Stimulated activated CD8-positive, alpha-beta memory T cell treated with anti-CD3 and anti-CD28 coated beads, Interleukin-4, amount 100 ng/mL, for 4 hours (primary cell): Measurements from ENCODE around the gene TPGS1.

ENCODE experiments used
- DNase-seq, 2 donors: peaks; one replicate each; pipeline ENCODE4 v3.0.0-alpha.2; 2020; ENCODE audit warnings: low read depth in 2 of 2, low spot score in 1 of 2

The TPGS1 gene

DNA sequence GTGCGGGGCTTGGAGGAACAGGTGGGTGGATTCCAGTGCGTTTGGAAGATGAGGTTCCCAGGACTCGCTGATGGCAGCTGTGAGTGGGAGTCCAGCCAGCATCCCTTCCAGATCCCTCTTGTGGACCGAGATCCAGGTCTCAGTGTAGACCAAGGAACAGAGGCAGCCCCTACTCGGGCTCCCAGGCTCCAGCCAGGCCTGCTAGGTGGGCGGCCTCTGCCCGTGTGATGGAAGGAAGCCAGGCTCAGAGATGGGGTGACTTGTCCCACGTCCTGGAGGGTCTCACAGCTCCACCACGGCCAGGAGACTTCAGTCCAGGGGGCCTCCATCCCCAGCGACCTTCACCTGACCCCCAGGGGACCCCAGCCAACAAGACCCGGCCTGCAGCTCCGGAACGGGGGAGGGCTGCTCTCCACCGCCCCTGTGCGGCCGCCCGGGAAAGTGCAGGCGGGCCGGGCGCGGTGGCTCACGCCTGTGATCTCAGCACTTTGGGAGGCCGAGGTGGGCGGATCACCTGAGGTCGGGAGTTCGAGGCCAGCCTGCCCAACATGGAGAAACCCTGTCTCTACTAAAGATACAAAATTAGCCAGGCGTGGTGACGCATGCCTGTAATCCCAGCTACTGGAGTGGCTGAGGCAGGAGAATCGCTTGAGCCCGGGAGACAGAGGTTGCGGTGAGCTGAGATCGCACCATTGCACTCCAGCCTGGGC is 11.7 kb upstream of the TPGS1 start:
- no peak for DNase-seq

DNA sequence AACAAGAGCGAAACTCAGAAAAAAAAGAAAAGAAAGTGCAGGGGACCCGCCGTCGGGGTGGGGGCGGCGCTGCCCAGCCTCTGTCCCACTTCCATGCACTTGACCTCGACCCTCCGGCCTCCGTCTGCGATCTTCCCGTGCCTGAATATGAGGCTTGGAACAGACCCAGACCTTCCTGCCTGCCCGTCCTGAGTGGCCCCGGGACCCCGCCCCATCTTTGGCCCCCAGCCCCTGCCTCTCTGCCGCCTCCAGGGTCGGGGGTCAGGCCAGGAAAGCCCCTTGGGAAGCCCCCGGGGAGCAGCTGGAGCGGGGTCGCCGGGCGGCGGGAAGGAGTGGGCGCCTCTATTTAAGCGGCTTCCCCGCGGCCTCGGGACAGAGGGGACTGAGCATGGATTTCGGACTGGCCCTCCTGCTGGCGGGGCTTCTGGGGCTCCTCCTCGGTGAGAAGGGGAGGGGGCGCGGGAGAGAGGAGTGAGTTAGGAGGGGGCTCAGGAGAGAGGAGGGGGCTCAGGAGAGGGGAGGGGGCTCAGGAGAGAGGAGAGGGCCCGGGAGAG is 11.1 kb upstream of the TPGS1 start, which contains the start of gene MADCAM1:
Gene MADCAM1 (plus strand): TSS at position 375 of the 554 bp plus-strand sequence. CDS start 14 bp downstream, at position 389.
- DNase-seq: no peak

DNA sequence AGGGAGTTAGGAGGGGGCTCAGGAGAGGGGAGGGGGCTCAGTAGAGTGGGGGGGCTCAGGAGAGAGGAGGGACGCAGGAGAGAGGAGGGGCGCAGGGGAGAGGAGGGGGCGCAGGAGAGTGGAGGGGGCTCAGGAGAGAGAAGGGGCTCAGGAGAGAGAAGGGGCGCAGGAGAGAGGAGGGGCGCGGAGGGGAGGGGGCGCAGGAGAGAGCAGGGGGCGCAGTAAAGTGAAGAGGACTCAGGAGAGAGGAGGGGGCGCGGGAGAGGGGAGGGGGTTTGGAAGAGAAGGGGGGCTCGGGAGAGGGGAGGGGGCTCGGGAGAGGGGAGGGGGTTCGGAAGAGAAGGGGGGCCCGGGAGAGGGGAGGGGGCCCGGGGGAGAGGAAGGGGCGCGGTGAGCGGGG is 10.3 kb upstream of the TPGS1 start:
- DNase-seq: no peak

DNA sequence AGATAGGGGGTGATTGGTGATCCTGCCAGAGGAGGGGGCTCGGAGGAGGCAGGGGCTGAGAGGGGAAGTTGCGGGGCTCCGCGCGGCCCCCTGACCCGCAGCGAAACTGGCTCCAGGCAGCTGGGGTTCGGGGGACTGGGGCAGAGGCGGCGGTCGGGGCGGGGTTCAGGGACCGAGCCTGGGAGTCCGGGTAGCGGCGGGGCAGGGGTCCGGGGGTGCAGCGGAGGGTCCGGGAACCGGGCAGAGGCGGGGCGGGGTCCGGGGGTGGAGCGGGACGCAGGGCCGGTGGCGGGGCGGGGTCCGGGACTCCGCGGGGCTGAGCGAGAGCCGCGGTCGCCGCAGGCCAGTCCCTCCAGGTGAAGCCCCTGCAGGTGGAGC is 9.8 kb upstream of the TPGS1 start:
- no peak for DNase-seq

DNA sequence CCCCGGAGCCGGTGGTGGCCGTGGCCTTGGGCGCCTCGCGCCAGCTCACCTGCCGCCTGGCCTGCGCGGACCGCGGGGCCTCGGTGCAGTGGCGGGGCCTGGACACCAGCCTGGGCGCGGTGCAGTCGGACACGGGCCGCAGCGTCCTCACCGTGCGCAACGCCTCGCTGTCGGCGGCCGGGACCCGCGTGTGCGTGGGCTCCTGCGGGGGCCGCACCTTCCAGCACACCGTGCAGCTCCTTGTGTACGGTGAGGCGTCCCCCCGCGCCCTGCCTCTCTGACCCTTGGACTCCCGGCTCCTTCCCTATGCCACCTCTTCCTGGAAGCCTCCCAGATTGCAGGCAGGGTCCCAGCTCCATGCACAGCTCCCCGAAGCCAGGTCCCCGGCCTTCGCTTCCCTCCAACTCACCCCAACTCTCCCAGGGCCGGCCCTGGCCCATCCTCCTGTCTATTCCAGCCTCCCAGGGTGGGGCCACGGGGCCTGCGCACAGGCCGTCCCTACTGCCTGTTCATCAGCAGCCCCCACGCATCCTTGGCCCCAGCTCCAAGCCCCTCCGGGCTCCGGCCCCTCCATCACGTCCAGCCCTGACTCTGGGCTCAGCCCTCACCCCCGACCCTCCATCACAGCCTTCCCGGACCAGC is 9.3 kb upstream of the TPGS1 start:
- no peak for DNase-seq

DNA sequence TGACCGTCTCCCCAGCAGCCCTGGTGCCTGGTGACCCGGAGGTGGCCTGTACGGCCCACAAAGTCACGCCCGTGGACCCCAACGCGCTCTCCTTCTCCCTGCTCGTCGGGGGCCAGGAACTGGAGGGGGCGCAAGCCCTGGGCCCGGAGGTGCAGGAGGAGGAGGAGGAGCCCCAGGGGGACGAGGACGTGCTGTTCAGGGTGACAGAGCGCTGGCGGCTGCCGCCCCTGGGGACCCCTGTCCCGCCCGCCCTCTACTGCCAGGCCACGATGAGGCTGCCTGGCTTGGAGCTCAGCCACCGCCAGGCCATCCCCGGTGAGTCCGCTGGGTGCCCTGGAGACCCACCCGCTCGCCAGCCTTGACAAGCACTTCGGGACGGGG is 8.8 kb upstream of the TPGS1 start:
- no peak for DNase-seq

DNA sequence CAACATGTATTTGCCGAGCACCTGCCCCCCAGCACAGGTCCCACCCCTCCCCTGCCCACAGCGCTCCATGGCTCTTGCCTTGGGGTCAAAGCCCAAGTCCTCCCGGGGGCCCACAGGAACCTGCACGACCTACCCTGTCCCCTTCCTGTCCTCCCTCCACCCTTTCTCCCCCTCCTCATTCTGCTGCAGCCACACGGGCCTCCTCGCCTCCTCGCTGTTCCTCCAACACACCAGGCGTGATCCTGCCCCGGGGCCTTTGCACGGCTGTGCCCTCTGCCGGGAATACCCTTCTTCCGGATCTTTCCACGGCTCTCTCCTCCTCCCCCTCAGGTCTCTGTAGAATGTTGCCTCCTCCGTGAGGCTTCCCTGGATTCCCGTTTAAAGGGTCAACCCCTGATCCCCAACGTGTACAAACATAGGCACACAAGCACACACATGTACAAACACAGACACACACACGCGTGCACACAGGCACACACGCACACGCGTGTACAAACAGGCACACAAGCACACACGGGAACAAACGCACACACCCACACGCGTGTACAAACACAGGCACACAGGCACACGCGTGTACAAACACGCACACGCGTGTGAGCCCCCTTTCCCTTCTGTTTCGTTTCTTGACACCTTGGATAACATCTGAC is 8.2 kb upstream of the TPGS1 start:
- no peak for DNase-seq

DNA sequence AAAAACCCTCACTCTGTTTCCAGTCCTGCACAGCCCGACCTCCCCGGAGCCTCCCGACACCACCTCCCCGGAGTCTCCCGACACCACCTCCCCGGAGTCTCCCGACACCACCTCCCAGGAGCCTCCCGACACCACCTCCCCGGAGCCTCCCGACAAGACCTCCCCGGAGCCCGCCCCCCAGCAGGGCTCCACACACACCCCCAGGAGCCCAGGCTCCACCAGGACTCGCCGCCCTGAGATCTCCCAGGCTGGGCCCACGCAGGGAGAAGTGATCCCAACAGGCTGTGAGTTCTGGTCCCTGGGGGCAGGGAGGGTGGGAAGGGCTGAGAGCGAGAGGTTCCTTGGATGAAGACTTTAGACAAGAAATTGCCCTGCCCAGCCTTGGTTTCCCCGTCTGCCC is 5.7 kb upstream of the TPGS1 start:
- no peak for DNase-seq

DNA sequence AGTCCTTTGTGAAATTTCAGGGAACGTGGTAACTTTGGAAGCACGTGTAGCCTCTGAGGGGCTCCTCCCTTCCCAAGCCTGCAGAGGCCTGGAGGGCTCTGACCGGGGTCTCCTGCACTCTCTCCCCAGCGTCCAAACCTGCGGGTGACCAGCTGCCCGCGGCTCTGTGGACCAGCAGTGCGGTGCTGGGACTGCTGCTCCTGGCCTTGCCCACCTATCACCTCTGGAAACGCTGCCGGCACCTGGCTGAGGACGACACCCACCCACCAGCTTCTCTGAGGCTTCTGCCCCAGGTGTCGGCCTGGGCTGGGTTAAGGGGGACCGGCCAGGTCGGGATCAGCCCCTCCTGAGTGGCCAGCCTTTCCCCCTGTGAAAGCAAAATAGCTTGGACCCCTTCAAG is 2.7 kb upstream of the TPGS1 start:
- DNase-seq: no peak

DNA sequence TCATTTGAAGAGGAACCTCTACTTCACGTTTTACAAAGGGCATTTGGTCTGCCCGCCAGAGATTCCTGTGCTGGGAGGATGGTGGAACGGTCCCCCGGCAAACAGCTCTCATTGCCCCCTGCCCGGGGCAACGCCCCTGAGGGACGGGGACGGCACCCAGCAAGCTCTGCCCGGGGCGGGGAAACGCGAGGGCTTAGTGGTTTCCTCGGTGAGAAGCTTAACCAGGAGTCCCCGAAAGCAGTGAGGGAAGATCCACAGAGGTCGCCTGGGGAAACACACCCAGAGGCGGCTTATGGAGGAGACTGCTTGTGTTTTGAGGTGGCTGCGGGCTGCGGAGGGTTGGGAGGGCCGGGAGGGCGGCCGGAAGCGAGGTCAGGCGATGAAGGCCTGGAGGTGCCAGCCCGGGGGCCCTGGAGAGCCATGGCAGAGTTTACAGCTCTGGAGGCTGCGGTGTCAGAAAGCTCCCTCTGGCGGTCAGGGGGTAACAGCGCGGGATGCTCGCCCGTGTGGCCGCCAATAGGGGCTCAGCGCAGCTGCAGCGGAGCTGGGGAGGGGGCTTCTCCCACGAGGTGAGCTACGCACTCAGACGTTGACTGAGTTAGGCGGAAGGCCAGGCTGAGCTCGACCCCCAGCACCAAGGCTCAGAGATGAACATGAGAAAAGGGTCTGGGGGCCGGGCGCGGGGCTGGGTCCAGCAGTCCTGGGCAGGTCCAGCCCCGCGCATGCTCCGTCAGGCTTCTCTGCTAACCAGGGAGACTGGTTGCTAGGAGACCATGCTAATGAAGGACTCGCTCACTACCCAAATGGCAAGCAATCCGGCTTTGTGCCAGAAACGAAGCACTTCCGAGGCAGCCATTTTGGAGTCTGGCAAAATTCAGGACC is 652 bp upstream of the TPGS1 start:
- peak; percentile 85 to 88 for DNase-seq

DNA sequence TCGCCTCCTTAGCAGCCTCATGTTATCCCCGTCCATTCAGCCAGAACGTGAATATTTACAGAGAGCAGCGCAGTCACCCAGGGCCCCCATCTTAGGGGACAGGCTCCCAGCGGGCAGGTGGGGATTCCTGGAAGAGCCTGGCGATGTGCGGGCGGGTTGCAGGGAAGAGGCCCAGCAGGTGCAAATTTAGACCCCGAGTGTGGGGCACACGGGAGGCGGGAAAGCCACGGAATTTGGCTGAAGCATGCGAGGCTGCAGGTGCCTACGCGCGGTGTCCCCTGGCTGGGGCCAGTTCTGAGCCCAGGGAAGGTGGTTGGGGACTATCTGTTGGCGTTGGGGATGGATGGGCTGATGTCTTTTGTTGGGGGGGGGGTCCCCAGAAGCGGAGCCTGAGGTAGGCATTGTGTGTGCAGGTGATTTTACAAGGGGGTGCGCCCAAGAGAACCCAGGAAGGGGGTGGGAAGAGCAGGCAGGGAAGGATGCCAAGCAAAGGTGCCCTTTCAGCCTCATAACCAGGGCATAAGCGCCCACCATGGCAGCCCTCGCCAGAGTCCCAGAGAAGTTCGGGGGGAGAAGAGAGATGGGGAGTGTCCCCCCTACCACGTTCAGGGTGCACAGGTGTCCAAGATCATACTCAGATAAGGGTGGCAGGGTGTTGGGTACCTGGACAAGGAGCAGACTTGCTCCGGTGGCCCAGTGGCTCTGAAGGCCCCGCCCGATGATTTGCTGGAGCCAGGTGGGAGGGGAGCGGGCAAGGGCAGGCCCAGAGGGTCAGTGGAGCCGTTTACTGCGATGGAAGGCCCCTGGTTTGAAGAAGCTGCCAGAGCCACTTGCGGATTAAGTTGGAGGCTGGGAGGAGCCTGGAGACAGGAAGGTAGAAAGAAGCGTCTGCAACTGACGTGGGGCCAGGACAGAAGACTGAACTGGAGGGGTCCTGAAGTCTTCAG is 1.2 kb downstream of the TPGS1 start:
- no peak for DNase-seq

DNA sequence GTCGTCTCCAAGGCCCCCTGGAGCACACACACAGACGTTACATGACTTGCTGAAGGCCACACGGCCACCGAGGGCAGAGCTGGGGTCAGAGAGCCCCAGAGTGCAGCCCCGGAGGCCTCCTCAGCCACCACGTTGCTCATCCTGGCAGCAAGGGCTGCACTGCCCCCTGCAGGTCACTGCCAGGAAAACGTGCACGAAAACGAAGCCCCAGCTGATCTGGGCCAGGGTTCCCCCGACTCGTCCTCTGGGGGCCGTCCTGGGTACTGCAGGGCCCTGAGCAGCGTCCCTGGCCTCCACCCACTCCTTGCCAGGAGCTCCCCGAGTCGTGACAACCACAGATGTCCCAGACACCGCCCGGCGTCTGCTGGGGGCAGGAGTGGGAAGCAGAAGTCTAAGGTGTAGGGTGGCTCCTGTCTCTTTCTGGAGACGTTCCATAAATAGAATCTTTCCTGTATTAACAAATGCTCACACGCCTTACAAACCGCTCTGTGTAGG is 3.4 kb downstream of the TPGS1 start:
- DNase-seq: peak; percentile 81 to 83

DNA sequence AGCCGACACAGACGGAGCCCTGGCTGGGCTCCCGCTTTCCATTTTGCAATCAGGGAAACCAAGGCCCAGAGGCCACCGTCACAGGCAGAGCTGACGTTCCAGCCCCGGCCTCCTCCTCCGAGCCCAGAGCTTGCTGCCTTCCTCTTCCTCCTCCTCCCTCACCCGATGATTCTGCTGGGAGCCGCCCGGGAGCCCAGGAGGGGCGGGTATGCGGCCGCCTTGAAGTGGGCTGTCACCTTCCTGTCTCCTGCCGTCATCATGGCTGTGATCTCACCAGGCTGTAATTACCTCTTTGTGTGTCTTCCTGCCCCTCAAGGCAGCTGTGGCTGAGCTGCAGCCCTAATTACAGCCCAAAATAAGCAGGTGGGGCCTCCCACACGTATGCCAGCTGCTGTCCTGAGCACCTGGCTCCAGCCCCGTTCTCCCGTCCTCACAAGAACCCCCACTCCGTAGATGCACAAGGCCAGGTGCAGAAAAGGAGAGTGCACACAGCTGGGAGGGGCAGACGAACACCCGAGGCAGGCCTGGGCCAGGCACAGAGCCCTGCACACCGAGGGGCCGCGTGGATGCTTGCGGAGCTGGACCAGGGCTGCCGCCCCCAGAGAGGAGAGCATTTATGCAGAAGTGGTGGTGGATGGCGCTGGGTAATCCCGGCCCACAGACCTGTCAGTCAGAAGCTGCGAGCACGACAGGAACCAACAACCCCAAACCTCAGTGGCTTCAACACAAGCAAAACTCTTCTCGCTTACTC is 4.0 kb downstream of the TPGS1 start:
- DNase-seq: peak in 1 of 2 donors; percentile 67

DNA sequence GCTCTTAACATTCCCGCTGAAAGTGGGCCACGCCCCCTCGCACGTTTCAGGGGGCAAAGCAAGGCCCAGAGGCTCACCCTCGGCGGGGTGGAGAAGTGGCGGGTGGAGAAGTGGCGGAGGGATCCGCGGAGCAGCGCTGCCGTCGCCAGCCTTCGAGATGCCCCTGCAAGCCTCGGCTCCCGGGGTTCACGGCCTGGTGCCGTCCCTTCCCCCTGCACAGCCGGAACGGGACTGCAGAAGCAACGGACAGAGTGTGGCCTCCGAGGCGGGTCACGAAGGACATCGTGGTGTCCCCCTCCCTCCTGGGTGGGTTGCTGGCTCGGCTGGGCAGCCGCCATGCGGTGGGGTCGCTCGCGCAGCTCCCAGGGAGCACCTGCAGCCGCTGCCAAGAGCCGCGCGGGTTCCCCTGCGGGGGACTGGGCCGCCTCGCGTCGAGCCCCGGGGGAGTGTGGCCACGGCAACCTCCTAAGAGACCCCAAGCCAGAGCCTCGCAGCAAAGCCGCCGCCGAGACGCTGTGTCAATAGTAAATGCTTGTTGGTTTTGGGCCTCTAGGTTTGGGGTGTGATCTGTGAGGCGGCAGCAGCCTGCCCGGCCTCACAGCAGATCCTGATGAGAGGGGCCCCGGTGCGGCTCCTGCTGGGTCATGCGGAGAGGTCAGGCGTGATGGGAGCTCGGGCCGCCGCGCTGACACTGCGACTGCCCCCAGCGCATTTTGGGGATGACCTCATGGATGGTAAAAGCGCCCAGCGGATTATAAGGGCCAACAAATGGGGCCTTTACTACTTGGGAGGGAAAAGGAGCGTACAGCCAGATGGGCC is 5.5 kb downstream of the TPGS1 start:
- no peak for DNase-seq

DNA sequence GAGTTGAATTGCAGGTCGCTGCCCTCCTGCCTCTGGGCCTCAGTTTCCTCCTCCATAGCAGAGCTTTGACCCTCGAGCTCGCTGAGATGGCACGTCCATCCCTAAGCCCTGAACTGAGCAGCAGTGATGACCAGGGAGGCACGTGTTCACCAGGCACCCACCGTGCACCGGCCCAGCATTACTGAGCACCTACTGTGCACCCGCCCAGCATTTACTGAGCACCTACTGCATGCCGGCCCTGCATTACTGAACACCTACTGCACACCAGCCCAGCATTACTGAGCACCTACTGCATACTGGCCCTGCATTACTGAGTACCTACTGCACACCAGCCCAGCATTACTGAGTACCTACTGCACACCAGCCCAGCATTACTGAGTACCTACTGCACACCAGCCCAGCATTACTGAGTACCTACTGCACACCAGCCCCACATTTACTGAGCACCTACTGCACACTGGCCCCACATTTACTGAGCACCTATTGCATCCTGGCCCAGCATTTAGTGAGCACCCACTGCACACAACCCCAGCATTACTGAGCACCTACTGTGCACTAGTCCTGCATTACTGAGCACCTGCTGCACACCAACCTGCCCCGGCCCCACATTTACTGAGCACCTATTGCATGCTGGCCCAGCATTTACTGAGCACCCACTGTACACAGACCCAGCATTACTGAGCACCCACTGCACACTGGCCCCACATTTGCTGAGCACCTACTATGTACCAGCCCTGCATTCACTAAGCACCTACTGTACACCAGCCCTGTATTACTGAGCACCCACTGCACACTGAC is 6.3 kb downstream of the TPGS1 start:
- no peak for DNase-seq

DNA sequence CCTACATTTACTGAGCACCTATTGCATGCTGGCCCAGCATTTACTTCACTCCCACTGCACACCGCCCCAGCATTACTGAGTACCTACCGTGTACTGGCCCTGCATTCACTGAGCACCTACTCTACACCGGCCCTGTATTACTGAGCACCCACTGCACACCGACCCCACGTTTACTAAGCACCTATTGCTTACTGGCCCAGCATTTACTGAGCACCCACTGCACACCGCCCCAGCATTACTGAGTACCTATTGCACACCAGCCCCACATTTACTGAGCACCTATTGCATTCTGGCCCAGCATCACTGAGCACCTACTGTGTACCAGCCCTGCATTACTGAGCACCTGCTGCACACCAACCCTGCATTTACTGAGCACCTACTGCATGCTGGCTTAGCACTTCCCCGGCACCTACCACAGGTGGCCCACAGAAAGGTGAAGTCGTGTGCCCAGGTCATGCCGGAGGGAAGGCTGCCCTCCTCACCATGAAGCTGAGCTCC is 6.9 kb downstream of the TPGS1 start:
- DNase-seq: no peak
